Measurements from ENCODE around the gene MUSTN1. TPM values are rescaled to one million over a fixed set of nuclear protein-coding genes. Genes with fewer than 3 reads are reported as not detected.

Gene MUSTN1
- total RNA-seq, 2 donors from 2014 or later = 2.8 TPM; not detected in 1

GRCh38 chr3:52784931-52785590 is 49.8 kb downstream of the MUSTN1 start:
- no peaks in the 10 kb centered on the region for H3K36me3 Mint-ChIP-seq (ENCODE audit: low read depth)
- no peak for ATAC-seq (replicated peaks)
- no peaks in the 10 kb centered on the region for H3K4me1 Mint-ChIP-seq
- no peak overlapping the region for H3K4me3 Mint-ChIP-seq
- H3K27ac Mint-ChIP-seq = no peak overlapping the region
- no peaks in the 10 kb centered on the region for H3K9me3 Mint-ChIP-seq
- H3K27me3 Mint-ChIP-seq = no peaks in the 10 kb centered on the region

GRCh38 chr3:52784021-52784621 is 50.7 kb downstream of the MUSTN1 start:
- H3K4me1 Mint-ChIP-seq = no peaks in the 10 kb centered on the region
- H3K36me3 Mint-ChIP-seq (ENCODE audit: low read depth) = no peaks in the 10 kb centered on the region
- no peaks in the 10 kb centered on the region for H3K27me3 Mint-ChIP-seq
- H3K4me3 Mint-ChIP-seq = no peak overlapping the region
- H3K9me3 Mint-ChIP-seq = no peaks in the 10 kb centered on the region
- no peak overlapping the region for H3K27ac Mint-ChIP-seq
- ATAC-seq (replicated peaks) = no peak

GRCh38 chr3:52783211-52783555 is 51.6 kb downstream of the MUSTN1 start:
- Mint-ChIP-seq H3K36me3 (ENCODE audit: low read depth) (no peaks in the 10 kb centered on the region), H3K27me3 (peaks cover under 1% of the 10 kb centered on the region), H3K9me3 (no peaks in the 10 kb centered on the region), H3K4me1 (no peaks in the 10 kb centered on the region), H3K4me3 (no peak overlapping the region), H3K27ac (no peak overlapping the region)
- no peak for ATAC-seq (replicated peaks)

Other genes starting within 250 kb of the MUSTN1 start
- gene PBRM1, start 149.1 kb downstream of the MUSTN1 start, total RNA-seq = 10 to 100 TPM; 88.4 to 88.6 TPM
- 100 to 1,000 TPM; 165 to 189 TPM for gene GNL3, start 149.0 kb downstream of the MUSTN1 start, total RNA-seq
- 10 to 100 TPM; 34.6 to 37.3 TPM for gene GLT8D1, start 129.2 kb downstream of the MUSTN1 start, total RNA-seq
- gene SPCS1, start 128.9 kb downstream of the MUSTN1 start, total RNA-seq = 100 to 1,000 TPM in 1 of 2 donors, 10 to 100 TPM in 1; 66.2 to 106 TPM
- gene NEK4, start 64.1 kb downstream of the MUSTN1 start, total RNA-seq = 10 to 100 TPM in 1 of 2 donors, 1 to 10 TPM in 1; 3.1 to 17.7 TPM
- not detected for gene ITIH1, start 57.4 kb downstream of the MUSTN1 start, total RNA-seq
- not detected for gene ITIH3, start 40.2 kb downstream of the MUSTN1 start, total RNA-seq
- 10 to 100 TPM in 1 of 2 donors, 1 to 10 TPM in 1; 5.5 to 12.8 TPM for gene ITIH4, start 4.3 kb downstream of the MUSTN1 start, total RNA-seq
- 10 to 100 TPM; 13.6 to 39.0 TPM for gene STIMATE, start 62.5 kb upstream of the MUSTN1 start, total RNA-seq
- 10 to 100 TPM; 26.1 to 29.9 TPM for gene SFMBT1, start 211.1 kb upstream of the MUSTN1 start, total RNA-seq

Measured in activated T-helper 17 cell treated with anti-CD3 and anti-CD28 coated beads, Interleukin-2, amount 50 U/mL, for 72 hours (primary cell).